ENCODE results near the gene PIK3AP1. TPM values are rescaled to one million over a fixed set of nuclear protein-coding genes. Genes with fewer than 3 reads are reported as not detected.

Gene PIK3AP1
- total and polyA plus RNA-seq, 2 of the 4 experiments (the other 2 are of a cell fraction) = under 0.01 to 0.14 TPM

- BruUV-seq (replicated peaks) = no TSS peak
- no peak overlapping the region for H3K14ac ChIP-seq (replicated peaks; ENCODE audit: low read depth, low read length)
- no peak overlapping the region for H2BK120ac ChIP-seq (ENCODE audit: low read depth, low read length)
- no peak overlapping the region for H3K4ac ChIP-seq (ENCODE audit: low read depth, low read length)
- intact Hi-C loops (cut with micrococcal nuclease) (no loop called here), dilution Hi-C loops (cut with HindIII; ENCODE audit: low sequenced_read_pairs, unreplicated experiment) (no loop called here), in situ Hi-C loops (cut with MboI; ENCODE audit: low sequenced_read_pairs) (no loop called here)
- H2AK9ac ChIP-seq (replicated peaks; ENCODE audit: low read depth, low read length, poor library complexity) = no peak overlapping the region
- no peak for DNase-seq
- no peak overlapping the region for H3K18ac ChIP-seq (ENCODE audit: low read depth, low read length)
- H3K23ac ChIP-seq (ENCODE audit: low read depth, low read length) = no peak overlapping the region
- ATAC-seq (ENCODE audit: low read depth) = no peak
- no peaks in the 10 kb centered on the region for H3K27me3 ChIP-seq (ENCODE audit: control insufficient read depth, insufficient read depth, low read length)
- H2BK15ac ChIP-seq (ENCODE audit: low read depth, low read length) = 0 out of 3 replicates have a peak overlapping the region, but pooled peaks have one; percentile 20
- no peak overlapping the region for H4K5ac ChIP-seq (ENCODE audit: low read depth, low read length)
- H2BK20ac ChIP-seq (ENCODE audit: low read depth, low read length) = no peak overlapping the region
- H3K4me3 ChIP-seq (ENCODE audit: insufficient read depth, low read depth, low read length) = no peak overlapping the region
- H4K8ac ChIP-seq (ENCODE audit: low read depth in 2 of 2, low read length in 2 of 2) = no peak overlapping the region
- H3K36me3 ChIP-seq (ENCODE audit: control insufficient read depth, insufficient read depth, low read length) = no peaks in the 10 kb centered on the region
- POLR2A ChIA-PET (ENCODE audit: unreplicated experiment) = no interaction called here
- H3K9me1 ChIP-seq (ENCODE audit: insufficient read depth, low read length) = peaks cover 21% of the 10 kb centered on the region
- no peak overlapping the region for H3K4me2 ChIP-seq (ENCODE audit: low read depth, low read length)
- H4K91ac ChIP-seq (ENCODE audit: insufficient read depth, low read depth, low read length) = no peak overlapping the region
- no peaks in the 10 kb centered on the region for H3K9me3 ChIP-seq (ENCODE audit: control insufficient read depth, insufficient read depth, low read length)
- no peaks in the 10 kb centered on the region for H4K20me1 ChIP-seq (ENCODE audit: insufficient read depth, low read length)
- H2AFZ ChIP-seq (replicated peaks; ENCODE audit: low read length, poor library complexity) = no peak overlapping the region
- H3K9ac ChIP-seq (ENCODE audit: low read depth, low read length) = no peak overlapping the region
- H3K56ac ChIP-seq (ENCODE audit: extremely low read depth, insufficient read depth, low read length) = no peak overlapping the region
- no peak overlapping the region for H3K27ac ChIP-seq (ENCODE audit: insufficient read depth, low read length)
- H3K79me1 ChIP-seq (ENCODE audit: low read depth in 1 of 2, low read length in 2 of 2) = no peaks in the 10 kb centered on the region
- H2AK5ac ChIP-seq (ENCODE audit: low read depth, low read length) = no peak overlapping the region
- TF ChIP-seq CTCF (conservative IDR thresholded peaks at IDR 0.05; ENCODE audit: low read depth, low read length) (no peak), RCOR1 (IDR thresholded peaks at IDR 0.05; ENCODE audit: insufficient replicate concordance, low read length) (no peak), RAD21 (IDR thresholded peaks at IDR 0.05; ENCODE audit: low read length) (no peak), POLR2A (IDR thresholded peaks at IDR 0.05; ENCODE audit: low read depth, low read length) (no peak), SMC3 (IDR thresholded peaks at IDR 0.05; ENCODE audit: low read depth, low read length) (no peak), NFE2L2 (IDR thresholded peaks at IDR 0.05; ENCODE audit: low read depth, low read length) (no peak), ELK1 (IDR thresholded peaks at IDR 0.05; ENCODE audit: borderline replicate concordance, low read depth, low read length) (no peak), BHLHE40 (IDR thresholded peaks at IDR 0.05; ENCODE audit: low read depth, low read length) (no peak), MAZ (IDR thresholded peaks at IDR 0.05; ENCODE audit: borderline replicate concordance, low read depth, low read length) (no peak), CHD1 (IDR thresholded peaks at IDR 0.05; ENCODE audit: low read depth, low read length) (no peak), MAFK (IDR thresholded peaks at IDR 0.05; ENCODE audit: low read depth, low read length) (no peak), MXI1 (IDR thresholded peaks at IDR 0.05; ENCODE audit: borderline replicate concordance, low read depth, low read length) (no peak), RFX5 (IDR thresholded peaks at IDR 0.05; ENCODE audit: low read depth, low read length) (no peak)
- WGBS, 2 experiments (ENCODE audit: extremely low coverage in 2 of 2, insufficient read length in 1 of 2) = 88% methylated on average over 4 of the region's 7 CpGs; no CpG with 5 or more reads in 1 of the 2 experiments
- H3K4me1 ChIP-seq (ENCODE audit: control insufficient read depth, insufficient read depth, low read length) = peaks cover 8% of the 10 kb centered on the region
- CTCF ChIA-PET = no interaction called here
- no peak overlapping the region for H2BK5ac ChIP-seq (ENCODE audit: low read depth, low read length, poor library complexity, severe bottlenecking)
Observed at GRCh38 chr10:96686514-96686913, 33.8 kb downstream of the PIK3AP1 start.
